Skeletal muscle satellite cell (primary cell): ENCODE results near the gene ELP4.
"Not testable (repeated sequence)": the region's sequence is repeated elsewhere in the genome, so short reads cannot be mapped to it uniquely, and the experiment has no call there.

Source experiments
- H3K27me3 ChIP-seq: 2 replicates; pipeline ENCODE4 v1.7.0; 2013; ENCODE audit warnings: low read length; ENCODE audit not compliant: control insufficient read depth, insufficient read depth
- H3K36me3 ChIP-seq: 2 replicates; pipeline ENCODE4 v1.7.0; 2013; ENCODE audit warnings: mild to moderate bottlenecking, control low read depth, low read length; ENCODE audit not compliant: insufficient read depth
- H3K4me1 ChIP-seq: 2 replicates; pipeline ENCODE4 v1.7.0; 2013; ENCODE audit warnings: low read length; ENCODE audit not compliant: control insufficient read depth, insufficient read depth
- H3K4me2 ChIP-seq: 2 replicates; pipeline ENCODE4 v1.7.0; 2013; ENCODE audit warnings: mild to moderate bottlenecking, low read length
- H3K4me3 ChIP-seq: 2 replicates; pipeline ENCODE4 v1.7.0; 2013; ENCODE audit warnings: low read length
- H3K9ac ChIP-seq: 2 replicates; pipeline ENCODE4 v1.7.0; 2013; ENCODE audit warnings: mild to moderate bottlenecking, low read depth, low read length, moderate library complexity
- H3K9me3 ChIP-seq: replicated peaks from 2 replicates; pipeline ENCODE4 v1.7.0; 2013; ENCODE audit warnings: mild to moderate bottlenecking, control low read depth, low read length

Gene ELP4

DNA sequence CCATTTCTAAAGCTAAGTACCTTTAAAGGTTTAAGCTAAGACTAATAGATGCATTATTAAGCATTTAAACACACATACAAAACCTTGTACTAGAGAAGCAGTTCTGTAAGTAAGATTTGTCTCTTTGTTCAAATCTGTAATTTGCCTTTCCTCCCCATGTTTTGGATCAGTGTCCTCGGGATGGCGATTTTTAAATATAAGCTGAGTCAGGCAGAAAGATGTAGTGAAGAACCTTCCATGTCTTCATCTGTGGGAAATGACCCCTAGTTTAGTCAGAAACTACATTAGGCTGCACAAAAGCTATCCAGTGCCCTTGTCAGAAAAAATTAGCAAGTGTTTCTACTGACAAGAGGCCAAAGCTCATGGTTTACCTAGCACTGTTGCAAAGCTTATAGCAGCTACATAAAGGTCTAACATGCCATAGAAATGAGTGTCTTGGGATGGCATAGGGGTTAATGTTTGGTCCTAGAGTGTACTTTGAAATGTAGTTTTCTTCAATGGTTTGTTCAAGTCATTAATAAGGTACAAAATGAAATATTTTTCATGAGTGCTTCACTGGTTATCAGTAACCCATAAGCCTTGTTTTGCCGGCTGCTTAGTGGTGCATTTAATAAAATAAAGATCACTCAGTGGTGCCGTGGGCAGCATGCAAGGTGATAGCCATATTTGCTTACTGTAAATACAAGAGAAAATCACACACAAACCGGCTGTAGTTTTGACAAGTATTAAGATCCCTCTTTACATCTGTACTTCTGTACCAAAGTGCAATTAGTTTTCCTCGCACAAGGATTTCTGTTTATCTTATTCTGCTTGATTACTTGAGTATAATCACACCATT lies 139.8 kb downstream of the ELP4 start:
- H3K9me3 ChIP-seq = no peaks in the 10 kb centered on the region
- no peaks in the 10 kb centered on the region for H3K36me3 ChIP-seq
- no peak overlapping the region for H3K4me3 ChIP-seq
- H3K9ac ChIP-seq = no peak overlapping the region
- peaks cover 13% of the 10 kb centered on the region for H3K4me1 ChIP-seq
- H3K27me3 ChIP-seq = no peaks in the 10 kb centered on the region
- H3K4me2 ChIP-seq = no peak overlapping the region

DNA sequence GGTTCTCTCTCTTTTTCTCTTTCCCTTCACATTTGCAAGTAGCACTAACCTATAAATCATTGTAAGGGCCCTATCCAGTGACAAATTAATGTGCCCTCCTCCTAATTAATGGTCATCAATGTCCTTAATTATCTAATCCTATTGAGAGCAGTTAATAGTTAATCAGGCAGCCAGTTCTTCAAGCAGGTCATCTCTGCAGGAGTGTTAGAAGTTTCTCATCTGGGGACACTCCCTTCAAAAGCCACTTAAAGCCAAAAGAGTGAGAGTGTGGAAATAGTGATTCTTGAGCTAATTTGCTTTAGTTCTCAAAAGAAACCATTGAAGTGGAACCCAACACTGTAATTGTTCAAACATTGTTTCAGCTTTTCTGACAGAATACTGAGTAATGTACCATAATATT lies 141.6 kb downstream of the ELP4 start:
- Histone ChIP-seq H3K27me3 (no peaks in the 10 kb centered on the region), H3K9ac (no peak overlapping the region), H3K4me1 (peaks cover 13% of the 10 kb centered on the region), H3K36me3 (no peaks in the 10 kb centered on the region), H3K9me3 (no peaks in the 10 kb centered on the region), H3K4me2 (no peak overlapping the region), H3K4me3 (no peak overlapping the region)

DNA sequence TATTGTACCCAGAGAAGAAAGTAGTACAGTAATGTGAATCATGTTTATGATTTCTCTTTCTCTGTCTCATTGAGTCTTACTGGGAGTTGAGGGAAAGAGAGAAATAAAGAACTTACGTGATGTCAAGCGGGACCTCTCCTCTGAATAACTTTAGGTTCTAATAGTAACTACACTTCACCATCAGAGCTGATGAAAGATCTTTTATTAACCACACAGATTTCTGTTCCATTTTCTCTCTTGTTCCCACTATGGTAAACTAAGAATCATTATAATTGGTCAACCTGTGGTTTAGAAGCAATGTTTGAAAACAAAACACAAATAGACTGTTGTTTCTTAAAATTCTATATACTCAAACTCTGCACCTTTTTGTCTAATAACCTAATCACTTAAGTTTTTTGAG lies 142.3 kb downstream of the ELP4 start:
- H3K4me2 ChIP-seq = no peak overlapping the region
- H3K4me1 ChIP-seq = peaks cover 11% of the 10 kb centered on the region
- H3K9ac ChIP-seq = no peak overlapping the region
- H3K27me3 ChIP-seq = no peaks in the 10 kb centered on the region
- no peaks in the 10 kb centered on the region for H3K36me3 ChIP-seq
- H3K9me3 ChIP-seq = no peaks in the 10 kb centered on the region
- no peak overlapping the region for H3K4me3 ChIP-seq

DNA sequence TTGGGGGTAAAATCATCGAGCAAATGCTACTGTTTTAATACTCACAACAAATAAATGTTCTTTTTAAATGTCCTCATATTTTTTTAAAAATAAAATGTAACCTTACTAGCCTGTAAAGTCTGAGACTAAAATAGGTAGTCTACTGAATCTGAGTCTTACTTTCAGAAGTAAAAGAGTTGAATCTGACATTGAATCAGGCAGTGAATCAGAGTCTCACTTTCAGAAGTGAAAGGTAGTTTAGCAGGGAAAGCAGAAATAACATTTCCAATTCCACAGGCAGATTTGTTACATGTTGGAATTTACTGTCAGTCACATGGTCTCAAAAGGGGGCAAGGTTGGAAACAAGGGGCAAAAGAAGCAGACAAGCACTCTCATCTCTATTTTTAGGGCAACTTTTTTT lies 143.0 kb downstream of the ELP4 start:
- no peak overlapping the region for H3K4me3 ChIP-seq
- H3K4me1 ChIP-seq = peaks cover 11% of the 10 kb centered on the region

DNA sequence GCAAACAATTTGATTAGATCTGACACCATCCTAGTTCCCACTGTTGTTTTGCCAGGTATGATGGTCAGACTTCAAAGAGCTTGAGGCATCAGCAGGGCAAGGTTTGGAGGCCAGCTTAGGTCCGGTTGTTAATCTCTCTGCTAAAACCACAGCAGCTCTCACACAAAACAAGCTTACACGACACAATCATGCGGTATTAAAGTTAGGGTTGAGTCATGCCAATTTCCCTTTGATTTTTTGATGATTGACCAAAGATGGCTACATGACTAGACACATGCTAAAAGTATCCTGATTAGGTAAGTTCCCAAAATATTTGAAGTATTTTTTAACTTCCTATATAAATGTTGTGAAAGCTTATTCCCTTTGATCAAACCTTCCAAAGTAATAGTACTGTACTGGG lies 145.9 kb downstream of the ELP4 start:
- Histone ChIP-seq H3K4me3 (no peak overlapping the region), H3K4me2 (peak overlapping the region; percentile 25), H3K4me1 (peaks cover 11% of the 10 kb centered on the region), H3K36me3 (no peaks in the 10 kb centered on the region), H3K27me3 (no peaks in the 10 kb centered on the region), H3K9me3 (no peaks in the 10 kb centered on the region), H3K9ac (peak overlapping the region; percentile 12)

More for the DNA sequence above, 143.0 kb downstream of the ELP4 start:
- Histone ChIP-seq H3K9ac (no peak overlapping the region), H3K4me2 (no peak overlapping the region), H3K36me3 (no peaks in the 10 kb centered on the region), H3K27me3 (no peaks in the 10 kb centered on the region), H3K9me3 (no peaks in the 10 kb centered on the region)

GRCh38 chr11:31656051-31656450 lies 146.5 kb downstream of the ELP4 start:
- Histone ChIP-seq H3K9me3 (no peaks in the 10 kb centered on the region), H3K27me3 (no peaks in the 10 kb centered on the region), H3K4me3 (no peak overlapping the region), H3K9ac (peak overlapping the region; percentile 12), H3K4me2 (peak overlapping the region; percentile 9), H3K36me3 (no peaks in the 10 kb centered on the region), H3K4me1 (peaks cover 11% of the 10 kb centered on the region)

- peaks cover 11% of the 10 kb centered on the region for H3K4me1 ChIP-seq
- H3K9ac ChIP-seq = no peak overlapping the region
- no peak overlapping the region for H3K4me2 ChIP-seq
- H3K9me3 ChIP-seq = no peaks in the 10 kb centered on the region
- no peaks in the 10 kb centered on the region for H3K27me3 ChIP-seq
- no peak overlapping the region for H3K4me3 ChIP-seq
- H3K36me3 ChIP-seq = no peaks in the 10 kb centered on the region
Measured at GRCh38 chr11:31657091-31657490, 147.5 kb downstream of the ELP4 start.

GRCh38 chr11:31664129-31664528 lies 154.6 kb downstream of the ELP4 start:
- no peaks in the 10 kb centered on the region for H3K9me3 ChIP-seq

DNA sequence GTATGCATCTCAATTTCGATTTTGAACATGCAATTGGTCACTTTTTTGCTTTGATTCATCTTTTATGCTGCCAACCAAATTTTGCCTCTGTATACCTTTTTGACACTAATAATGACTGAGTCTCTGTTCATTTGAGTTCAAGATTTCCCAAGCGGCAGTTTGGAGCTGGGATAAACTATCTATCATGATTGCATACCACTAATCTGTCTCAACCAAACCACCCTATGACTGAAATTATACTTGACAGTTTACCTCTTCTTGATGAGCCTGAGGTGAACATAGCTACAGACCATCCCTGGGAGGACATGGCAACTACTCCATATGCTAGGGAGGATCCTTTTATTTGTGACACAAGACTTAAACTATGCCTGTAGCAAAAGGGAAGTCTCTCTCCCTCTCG lies 155.4 kb downstream of the ELP4 start:
- Histone ChIP-seq H3K36me3 (no peaks in the 10 kb centered on the region), H3K4me2 (no peak overlapping the region), H3K9ac (no peak overlapping the region), H3K4me3 (no peak overlapping the region), H3K9me3 (no peaks in the 10 kb centered on the region), H3K27me3 (no peaks in the 10 kb centered on the region), H3K4me1 (no peaks in the 10 kb centered on the region)

More at GRCh38 chr11:31664129-31664528, 154.6 kb downstream of the ELP4 start:
- Histone ChIP-seq H3K9ac (no peak overlapping the region), H3K4me1 (no peaks in the 10 kb centered on the region), H3K4me3 (no peak overlapping the region), H3K36me3 (no peaks in the 10 kb centered on the region), H3K4me2 (no peak overlapping the region), H3K27me3 (no peaks in the 10 kb centered on the region)

GRCh38 chr11:31671681-31672080 lies 162.1 kb downstream of the ELP4 start:
- Histone ChIP-seq H3K4me3 (no peak overlapping the region), H3K9me3 (no peaks in the 10 kb centered on the region), H3K4me2 (no peak overlapping the region), H3K27me3 (no peaks in the 10 kb centered on the region), H3K36me3 (no peaks in the 10 kb centered on the region), H3K4me1 (no peaks in the 10 kb centered on the region), H3K9ac (no peak overlapping the region)

DNA sequence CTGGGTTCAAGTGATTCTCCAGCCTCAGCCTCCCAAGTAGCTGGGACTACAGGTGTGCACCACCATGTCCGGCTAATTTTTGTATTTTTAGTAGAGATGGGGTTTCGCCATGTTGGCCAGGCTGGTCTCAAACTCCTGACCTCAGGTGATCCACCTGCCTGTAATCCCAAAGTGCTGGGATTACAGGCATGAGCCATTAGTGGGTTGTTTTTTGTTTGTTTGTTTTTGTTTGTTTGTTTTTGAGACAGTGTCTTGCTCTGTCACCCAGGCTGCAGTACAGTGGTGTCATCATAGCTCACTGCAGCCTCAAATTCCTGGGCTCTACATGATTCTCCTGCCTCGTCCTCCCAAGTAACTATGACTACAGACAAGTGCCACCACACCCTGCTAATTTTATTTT lies 163.5 kb downstream of the ELP4 start:
- H3K36me3 ChIP-seq, H3K4me1 ChIP-seq, H3K27me3 ChIP-seq, H3K9ac ChIP-seq, H3K4me2 ChIP-seq, H3K4me3 ChIP-seq, H3K9me3 ChIP-seq: not testable (repeated sequence)

- Histone ChIP-seq H3K9me3 (no peaks in the 10 kb centered on the region), H3K4me3 (no peak overlapping the region), H3K4me2 (no peak overlapping the region), H3K27me3 (no peaks in the 10 kb centered on the region), H3K9ac (no peak overlapping the region), H3K4me1 (no peaks in the 10 kb centered on the region), H3K36me3 (no peaks in the 10 kb centered on the region)
Measured at GRCh38 chr11:31676280-31676982, 166.9 kb downstream of the ELP4 start.
